ENCODE data around the gene PRICKLE2.

PRICKLE2 gene

GRCh38 chr3:64224826-64225610 is at the start of gene PRICKLE2:
Gene PRICKLE2, minus strand, starts transcription at chr3:64225466. Its CDS starts 26,539 bp downstream, at chr3:64198927.
- no peak for DNase-seq

GRCh38 chr3:64272842-64273241 is 47.6 kb upstream of the PRICKLE2 start:
- no peak for DNase-seq

- DNase-seq, result no peak
Measured at GRCh38 chr3:64272271-64272670, 47.0 kb upstream of the PRICKLE2 start.

GRCh38 chr3:64271631-64272030 is 46.4 kb upstream of the PRICKLE2 start:
- DNase-seq, result no peak

GRCh38 chr3:64270866-64271260 is 45.6 kb upstream of the PRICKLE2 start:
- no peak for DNase-seq

GRCh38 chr3:64270142-64270865 is 45.0 kb upstream of the PRICKLE2 start:
- no peak for DNase-seq

- no peak for DNase-seq
Measured at GRCh38 chr3:64268926-64269325, 43.7 kb upstream of the PRICKLE2 start.

- DNase-seq, result no peak
Measured at GRCh38 chr3:64267721-64268604, 42.7 kb upstream of the PRICKLE2 start.

GRCh38 chr3:64266983-64267382 is 41.7 kb upstream of the PRICKLE2 start:
- DNase-seq, result no peak

- no peak for DNase-seq
Measured at GRCh38 chr3:64266065-64266931, 41.0 kb upstream of the PRICKLE2 start.

GRCh38 chr3:64265646-64266045 is 40.4 kb upstream of the PRICKLE2 start:
- no peak for DNase-seq

- DNase-seq, result no peak
Measured at GRCh38 chr3:64264501-64265109, 39.3 kb upstream of the PRICKLE2 start.

- DNase-seq, result no peak
Measured at GRCh38 chr3:64262574-64263114, 37.4 kb upstream of the PRICKLE2 start.

- no peak for DNase-seq
Measured at GRCh38 chr3:64260431-64260830, 35.2 kb upstream of the PRICKLE2 start.

GRCh38 chr3:64259636-64260035 is 34.4 kb upstream of the PRICKLE2 start:
- DNase-seq, result no peak

- no peak for DNase-seq
Measured at GRCh38 chr3:64257100-64257755, 32.0 kb upstream of the PRICKLE2 start.

- DNase-seq, result no peak
Measured at GRCh38 chr3:64255741-64256340, 30.6 kb upstream of the PRICKLE2 start.

- DNase-seq, result no peak
Measured at GRCh38 chr3:64254443-64254842, 29.2 kb upstream of the PRICKLE2 start.

- no peak for DNase-seq
Measured at GRCh38 chr3:64253689-64254088, 28.4 kb upstream of the PRICKLE2 start.

- no peak for DNase-seq
Measured at GRCh38 chr3:64251019-64251418, 25.8 kb upstream of the PRICKLE2 start.

Data from NCI-H510A treated with DMSO at 0.1 percent for 48 hours (cell line).